A673 (cell line): ENCODE results near the gene ALDH16A1. TPM values are rescaled to one million over a fixed set of nuclear protein-coding genes. Genes with fewer than 3 reads are reported as not detected.

Experiments used
- BruUV-seq: library from RNA; stranded (reverse); fragments of 400-500 nt; replicated peaks from 2 replicates; lab custom pipeline; 2021; lab: Mats Ljungman, UMichigan
- CTCF ChIA-PET: fragments of 300-600 bp; sonication (Branson Sonifier 250); formaldehyde crosslinking; loops from one replicate; lab custom pipeline; 2022; ENCODE audit warnings: antibody characterized with exemption; lab: Charles Lee
- POLR2A ChIA-PET: fragments of 300-600 bp; sonication (Branson Sonifier 250); formaldehyde crosslinking; loops from one replicate; lab custom pipeline; 2022; ENCODE audit warnings: antibody characterized with exemption; ENCODE audit not compliant: low non-redundant PET; lab: Charles Lee
- DNase-seq: peaks from one replicate; pipeline ENCODE4 v3.0.0-alpha.2; 2015; ENCODE audit warnings: low spot score
- H3K27ac ChIP-seq: fragments of 200-600 bp; sonication (generic); 2 replicates; pipeline ENCODE4 v1.5.1; 2016; ENCODE audit warnings: mixed run types, low read depth, mild to moderate bottlenecking, mixed read lengths, antibody characterized with exemption, low read length; ENCODE audit not compliant: poor library complexity, severe bottlenecking
- H3K27me3 ChIP-seq: fragments of 200-600 bp; sonication (generic); replicated peaks from 2 replicates; pipeline ENCODE4 v1.6.1; 2017; ENCODE audit warnings: mixed run types, low read depth, mild to moderate bottlenecking, mixed read lengths, antibody characterized with exemption, low read length; ENCODE audit not compliant: insufficient read depth, poor library complexity
- H3K36me3 ChIP-seq: fragments of 200-600 bp; sonication (generic); 2 replicates; pipeline ENCODE4 v1.6.1; 2016; ENCODE audit warnings: mixed run types, mild to moderate bottlenecking, mixed read lengths, antibody characterized with exemption, low read length; ENCODE audit not compliant: insufficient read depth, poor library complexity, severe bottlenecking
- H3K4me1 ChIP-seq: fragments of 200-600 bp; sonication (generic); 2 replicates; pipeline ENCODE4 v1.6.1; 2017; ENCODE audit warnings: mixed run types, mild to moderate bottlenecking, mixed read lengths, antibody characterized with exemption, low read length; ENCODE audit not compliant: insufficient read depth, poor library complexity, severe bottlenecking
- H3K4me3 ChIP-seq: fragments of 200-600 bp; sonication (generic); 2 replicates; pipeline ENCODE4 v1.5.1; 2016; ENCODE audit warnings: low read depth, mixed run types, mild to moderate bottlenecking, mixed read lengths, low read length; ENCODE audit not compliant: poor library complexity, severe bottlenecking
- H3K9me3 ChIP-seq: fragments of 200-600 bp; sonication (generic); 2 replicates; pipeline ENCODE4 v1.6.1; 2016; ENCODE audit warnings: mixed run types, low read depth, mild to moderate bottlenecking, mixed read lengths, antibody characterized with exemption, low read length; ENCODE audit not compliant: poor library complexity, severe bottlenecking
- EZH2 ChIP-seq: fragments of 200-600 bp; sonication (generic); IDR thresholded peaks from 2 replicates; pipeline ENCODE4 v1.6.1; 2017; ENCODE audit warnings: borderline replicate concordance, low read depth, mild to moderate bottlenecking, mixed read lengths, antibody characterized with exemption, low read length; ENCODE audit not compliant: poor library complexity, severe bottlenecking
- intact Hi-C: fragments of 100-400 bp; cut with micrococcal nuclease; formaldehyde crosslinking; loops from one replicate; pipeline ENCODE4 v1.10.0; 2022; ENCODE audit not compliant: unreplicated experiment
- total RNA-seq: library from RNA; stranded (reverse); gene quantifications from 2 replicates; pipeline ENCODE4 v1.2.3, GENCODE V29; 2021
- TF ChIP-seq, protein P1 (sequence below): fragments of 300-800, 200-600 bp; sonication (generic); conservative IDR thresholded peaks from 2 replicates; pipeline ENCODE4 v1.5.1; 2017; ENCODE audit warnings: low read depth, mild to moderate bottlenecking, antibody characterized with exemption, low read length, moderate library complexity, mixed read lengths

Gene ALDH16A1
- total RNA-seq, 1 experiment from 2014 or later = 23.2 TPM

- CTCF ChIA-PET = no interaction called here
- Histone ChIP-seq H3K4me1 (peaks cover 18% of the 10 kb centered on the region), H3K36me3 (no peaks in the 10 kb centered on the region), H3K9me3 (no peaks in the 10 kb centered on the region), H3K4me3 (peak within 1 kb of the TSS; percentile 35), H3K27ac (no peak within 1 kb of the TSS), H3K27me3 (peaks cover 93% of the 10 kb centered on the region)
- POLR2A ChIA-PET = no interaction called here
- TF ChIP-seq, protein P1, sequence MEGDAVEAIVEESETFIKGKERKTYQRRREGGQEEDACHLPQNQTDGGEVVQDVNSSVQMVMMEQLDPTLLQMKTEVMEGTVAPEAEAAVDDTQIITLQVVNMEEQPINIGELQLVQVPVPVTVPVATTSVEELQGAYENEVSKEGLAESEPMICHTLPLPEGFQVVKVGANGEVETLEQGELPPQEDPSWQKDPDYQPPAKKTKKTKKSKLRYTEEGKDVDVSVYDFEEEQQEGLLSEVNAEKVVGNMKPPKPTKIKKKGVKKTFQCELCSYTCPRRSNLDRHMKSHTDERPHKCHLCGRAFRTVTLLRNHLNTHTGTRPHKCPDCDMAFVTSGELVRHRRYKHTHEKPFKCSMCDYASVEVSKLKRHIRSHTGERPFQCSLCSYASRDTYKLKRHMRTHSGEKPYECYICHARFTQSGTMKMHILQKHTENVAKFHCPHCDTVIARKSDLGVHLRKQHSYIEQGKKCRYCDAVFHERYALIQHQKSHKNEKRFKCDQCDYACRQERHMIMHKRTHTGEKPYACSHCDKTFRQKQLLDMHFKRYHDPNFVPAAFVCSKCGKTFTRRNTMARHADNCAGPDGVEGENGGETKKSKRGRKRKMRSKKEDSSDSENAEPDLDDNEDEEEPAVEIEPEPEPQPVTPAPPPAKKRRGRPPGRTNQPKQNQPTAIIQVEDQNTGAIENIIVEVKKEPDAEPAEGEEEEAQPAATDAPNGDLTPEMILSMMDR = no peak
- TF ChIP-seq EZH2 = peak; percentile 88
- no peak for DNase-seq
- intact Hi-C loops = no loop called here
- BruUV-seq = no TSS peak
These were observed 29.7 kb upstream of the ALDH16A1 start, which contains the start of gene PTH2 for GRCh38 chr19:49423071-49423984. PTH2 (minus strand) TSS chr19:49423441; CDS start chr19:49423339, 102 bp downstream.

DNA sequence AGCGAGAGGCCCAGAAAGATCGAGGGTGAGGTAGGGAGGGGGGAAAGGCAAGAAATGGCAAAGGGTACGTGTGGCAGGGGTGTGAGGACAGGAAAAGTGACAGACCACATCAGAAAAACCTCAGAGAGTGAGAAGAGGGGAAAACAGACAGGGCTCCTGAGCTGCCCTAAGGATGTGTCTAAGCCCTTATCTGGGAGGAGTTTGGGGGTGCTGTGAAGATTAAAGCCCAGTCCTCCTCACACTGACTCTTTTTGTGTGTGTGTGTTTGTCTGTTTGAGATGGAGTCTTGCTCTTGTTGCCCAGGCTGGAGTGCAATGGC, 29.1 kb upstream of the ALDH16A1 start:
- H3K9me3 ChIP-seq = no peaks in the 10 kb centered on the region
- CTCF ChIA-PET = no interaction called here
- BruUV-seq = no TSS peak
- no peaks in the 10 kb centered on the region for H3K36me3 ChIP-seq
- DNase-seq = no peak
- peaks cover 96% of the 10 kb centered on the region for H3K27me3 ChIP-seq
- no peak for TF ChIP-seq EZH2
- TF ChIP-seq, protein P1 = no peak
- no peak overlapping the region for H3K4me3 ChIP-seq
- POLR2A ChIA-PET = no interaction called here
- no peak overlapping the region for H3K27ac ChIP-seq
- intact Hi-C loops = no loop called here
- peaks cover 18% of the 10 kb centered on the region for H3K4me1 ChIP-seq

GRCh38 chr19:49425178-49425577, 27.8 kb upstream of the ALDH16A1 start, which contains the start of gene GFY:
GFY (plus strand) TSS chr19:49425388; CDS start chr19:49426431, 1,043 bp downstream.
- H3K27me3 ChIP-seq = peaks cover 85% of the 10 kb centered on the region
- intact Hi-C loops = no loop called here
- BruUV-seq = no TSS peak

More at GRCh38 chr19:49425178-49425577, 27.8 kb upstream of the ALDH16A1 start, which contains the start of gene GFY:
- H3K4me3 ChIP-seq = no peak within 1 kb of the TSS
- POLR2A ChIA-PET = interaction anchor here (0.5 kb wide), 1 partner anchor 553 kb away, joined by 3 read pairs; the partner anchor contains the start of gene PPP1R15A
- peaks cover 18% of the 10 kb centered on the region for H3K4me1 ChIP-seq
- TF ChIP-seq, protein P1 = no peak
- TF ChIP-seq EZH2 = no peak
- no peaks in the 10 kb centered on the region for H3K36me3 ChIP-seq
- H3K27ac ChIP-seq = no peak within 1 kb of the TSS
- no peaks in the 10 kb centered on the region for H3K9me3 ChIP-seq
- CTCF ChIA-PET = interaction anchor here (0.6 kb wide), 1 partner anchor 1030 kb away, joined by 8 read pairs; no protein-coding TSS in a partner anchor
- no peak for DNase-seq
